OCI-LY3 (cell line): ENCODE results near the gene TOM1L2.

Experiments used
- CTCF ChIP-seq: fragments of 200-600, 300-600 bp; sonication (generic); IDR thresholded peaks from 2 replicates; pipeline ENCODE4 v1.5.1; 2014; ENCODE audit warnings: antibody characterized with exemption, low read length, low read depth
- EZH2phosphoT487 ChIP-seq: fragments of 200-600 bp; shearing (Covaris generic); IDR thresholded peaks from 2 replicates; pipeline ENCODE4 v1.6.1; 2018; ENCODE audit warnings: antibody characterized with exemption, mixed run types, low read depth

GRCh38 chr17:17844500-17844899 lies 127.7 kb downstream of the TOM1L2 start:
- no peak for TF ChIP-seq CTCF
- TF ChIP-seq EZH2phosphoT487 = no peak
